Breast epithelium (tissue), 3 donors: Measurements from ENCODE around the gene HP.

ENCODE experiments used
- CTCF ChIP-seq, 3 donors: fragments of 450-650 bp; IDR thresholded peaks; one replicate each; pipeline ENCODE4 v1.5.1; 2016 to 2017; ENCODE audit warnings: antibody characterized with exemption in 3 of 3, mild to moderate bottlenecking in 3 of 3, moderate library complexity in 3 of 3
- POLR2A ChIP-seq: fragments of 450-650 bp; IDR thresholded peaks from one replicate; pipeline ENCODE4 v1.6.1; 2016; ENCODE audit warnings: antibody characterized with exemption, mild to moderate bottlenecking, moderate library complexity

DNA sequence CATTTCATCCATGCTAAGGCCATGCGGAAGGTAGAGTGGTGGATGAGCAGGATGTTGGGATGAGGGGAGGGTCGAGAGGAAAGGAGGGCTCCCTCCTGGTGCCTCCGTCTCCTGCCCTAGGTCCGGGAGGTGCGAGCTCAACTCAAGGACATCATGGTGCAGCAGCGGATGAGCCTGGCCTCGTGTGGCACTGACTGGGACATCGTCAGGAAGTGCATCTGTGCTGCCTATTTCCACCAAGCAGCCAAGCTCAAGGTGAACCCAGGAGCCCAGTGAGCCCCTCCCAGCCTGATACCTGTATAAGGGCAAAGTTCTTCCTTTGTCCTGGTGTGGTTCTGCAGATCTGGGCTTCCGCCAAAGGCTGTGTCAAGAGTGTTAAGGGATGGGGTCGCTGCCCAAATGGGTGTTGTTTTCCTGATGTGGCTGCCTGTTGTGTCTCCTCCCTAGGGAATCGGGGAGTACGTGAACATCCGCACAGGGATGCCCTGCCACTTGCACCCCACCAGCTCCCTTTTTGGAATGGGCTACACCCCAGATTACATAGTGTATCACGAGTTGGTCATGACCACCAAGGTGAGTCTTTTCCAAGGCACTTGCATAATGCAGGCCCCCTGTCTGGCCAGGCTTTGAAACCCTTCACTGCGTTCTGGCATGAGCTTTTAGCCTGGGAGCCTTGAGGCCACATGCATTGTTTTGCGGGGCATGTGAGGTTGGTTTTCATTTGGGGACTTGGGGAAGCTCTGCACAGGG is 54.2 kb downstream of the HP start:
- TF ChIP-seq POLR2A (no peak), CTCF (IDR thresholded peaks at IDR 0.05) (no peak)
